Immature natural killer cell (primary cell): ENCODE results near the gene CA14. TPM values are rescaled to one million over a fixed set of nuclear protein-coding genes. Genes with fewer than 3 reads are reported as not detected.

Source experiments
- DNase-seq, 3 donors: peaks; one replicate each; pipeline ENCODE4 v3.0.0; 2022; ENCODE audit warnings: mixed read lengths in 1 of 3
- H3K27ac Mint-ChIP-seq, 6 donors: one replicate each; pipeline ENCODE4 v1.8.0; 2020; ENCODE audit warnings: mixed read lengths in 6 of 6, mild to moderate bottlenecking in 5 of 6, inconsistent platforms in 4 of 6, moderate library complexity in 3 of 6
- H3K27me3 Mint-ChIP-seq, 3 donors: one replicate each; pipeline ENCODE4 v1.8.0; 2020 to 2021; ENCODE audit warnings: low read depth in 3 of 3, mild to moderate bottlenecking in 3 of 3, mixed read lengths in 3 of 3, moderate library complexity in 3 of 3, inconsistent platforms in 1 of 3
- H3K36me3 Mint-ChIP-seq, 3 donors: one replicate each; pipeline ENCODE4 v1.8.0; 2020; ENCODE audit warnings: mixed read lengths in 3 of 3, inconsistent platforms in 2 of 3, mild to moderate bottlenecking in 2 of 3
- H3K4me1 Mint-ChIP-seq, 2 donors: one replicate each; pipeline ENCODE4 v1.8.0; 2020; ENCODE audit warnings: inconsistent platforms in 2 of 2, mild to moderate bottlenecking in 2 of 2, mixed read lengths in 2 of 2, moderate library complexity in 1 of 2
- H3K4me3 Mint-ChIP-seq, 5 donors: one replicate each; pipeline ENCODE4 v1.8.0; 2020; ENCODE audit warnings: mild to moderate bottlenecking in 5 of 5, mixed read lengths in 5 of 5, inconsistent platforms in 3 of 5, moderate library complexity in 3 of 5
- H3K9me3 Mint-ChIP-seq, 6 donors: one replicate each; pipeline ENCODE4 v1.8.0; 2020; ENCODE audit warnings: mild to moderate bottlenecking in 6 of 6, mixed read lengths in 6 of 6, inconsistent platforms in 4 of 6, moderate library complexity in 3 of 6
- polyA plus RNA-seq, 3 donors: library from polyadenylated mRNA; unstranded; fragments of 300-500 nt; fragmentation: Illumina TruSeq; gene quantifications; one replicate each; pipeline ENCODE4 v1.2.3, GENCODE V29; 2021

CA14 gene
- polyA plus RNA-seq, 3 donors from 2014 or later, result 0.27 to 0.70 TPM; not detected in 1

- Mint-ChIP-seq H3K4me3 (no peak overlapping the region), H3K4me1 (peaks cover 11 to 14% of the 10 kb centered on the region in 2 donors), H3K27me3 (peaks cover 11 to 17% (median 12%) of the 10 kb centered on the region in 3 donors), H3K9me3 (no peaks in the 10 kb centered on the region), H3K27ac (no peak overlapping the region), H3K36me3 (peaks cover 0 to 10% (median 10%) of the 10 kb centered on the region in 3 donors)
- no peak for DNase-seq
These were observed 15.7 kb downstream of the CA14 start for GRCh38 chr1:150273311-150273710.

GRCh38 chr1:150280138-150280707, 22.6 kb downstream of the CA14 start:
- H3K27ac Mint-ChIP-seq, result peak overlapping the region in 1 of 6 donors; percentile 33

GRCh38 chr1:150281221-150281757, 23.7 kb downstream of the CA14 start:
- H3K9me3 Mint-ChIP-seq, result no peaks in the 10 kb centered on the region
- H3K27me3 Mint-ChIP-seq, result peaks cover 6 to 22% (median 9%) of the 10 kb centered on the region in 3 donors
- DNase-seq, result peak; percentile 46 to 61 (median 53)
- H3K4me3 Mint-ChIP-seq, result peak overlapping the region; percentile 83 to 94 (median 88)
- peaks cover 28 to 34% of the 10 kb centered on the region in 2 donors for H3K4me1 Mint-ChIP-seq
- H3K27ac Mint-ChIP-seq, result peak overlapping the region; percentile 48 to 93 (median 79)
- peaks cover 0 to 2% (median 2%) of the 10 kb centered on the region in 3 donors for H3K36me3 Mint-ChIP-seq

More at GRCh38 chr1:150280138-150280707, 22.6 kb downstream of the CA14 start:
- H3K27me3 Mint-ChIP-seq, result peaks cover 6 to 23% (median 9%) of the 10 kb centered on the region in 3 donors
- no peak for DNase-seq
- H3K4me1 Mint-ChIP-seq, result peaks cover 28 to 34% of the 10 kb centered on the region in 2 donors
- H3K4me3 Mint-ChIP-seq, result peak overlapping the region; percentile 10 to 94 (median 55)
- H3K9me3 Mint-ChIP-seq, result no peaks in the 10 kb centered on the region
- H3K36me3 Mint-ChIP-seq, result peaks cover 0 to 6% (median 4%) of the 10 kb centered on the region in 3 donors

GRCh38 chr1:150281758-150282557, 24.4 kb downstream of the CA14 start, which contains the start of gene CIART:
Gene CIART, plus strand, starts transcription at chr1:150282554. Its CDS starts 714 bp downstream, at chr1:150283268.
- no peaks in the 10 kb centered on the region for H3K9me3 Mint-ChIP-seq
- H3K4me3 Mint-ChIP-seq, result peak within 1 kb of the TSS; percentile 83 to 94 (median 88)
- peak within 1 kb of the TSS; percentile 48 to 93 (median 79) for H3K27ac Mint-ChIP-seq
- DNase-seq, result peak; percentile 74 to 75 (median 75)
- peaks cover 6 to 22% (median 11%) of the 10 kb centered on the region in 3 donors for H3K27me3 Mint-ChIP-seq
- H3K4me1 Mint-ChIP-seq, result peaks cover 28 to 34% of the 10 kb centered on the region in 2 donors
- H3K36me3 Mint-ChIP-seq, result no peaks in the 10 kb centered on the region

- peaks cover 6 to 22% (median 11%) of the 10 kb centered on the region in 3 donors for H3K27me3 Mint-ChIP-seq
- H3K9me3 Mint-ChIP-seq, result no peaks in the 10 kb centered on the region
- no peak for DNase-seq
- H3K36me3 Mint-ChIP-seq, result no peaks in the 10 kb centered on the region
- peak overlapping the region; percentile 83 to 94 (median 88) for H3K4me3 Mint-ChIP-seq
- H3K4me1 Mint-ChIP-seq, result peaks cover 28 to 34% of the 10 kb centered on the region in 2 donors
- peak overlapping the region in 5 of 6 donors; percentile 36 to 79 (median 70) for H3K27ac Mint-ChIP-seq
These were observed 25.0 kb downstream of the CA14 start for GRCh38 chr1:150282558-150282958.

- H3K36me3 Mint-ChIP-seq, result no peaks in the 10 kb centered on the region
- peak overlapping the region in 1 of 6 donors; percentile 2 for H3K27ac Mint-ChIP-seq
- H3K4me1 Mint-ChIP-seq, result peaks cover 28 to 34% of the 10 kb centered on the region in 2 donors
- peak overlapping the region in 4 of 5 donors; percentile 4 to 94 (median 20) for H3K4me3 Mint-ChIP-seq
- H3K27me3 Mint-ChIP-seq, result peaks cover 6 to 29% (median 11%) of the 10 kb centered on the region in 3 donors
- DNase-seq, result no peak
- H3K9me3 Mint-ChIP-seq, result no peaks in the 10 kb centered on the region
These were observed 25.7 kb downstream of the CA14 start for GRCh38 chr1:150283260-150283659.

GRCh38 chr1:150288382-150288781, 30.8 kb downstream of the CA14 start:
- peaks cover 3 to 20% (median 13%) of the 10 kb centered on the region in 3 donors for H3K27me3 Mint-ChIP-seq
- no peaks in the 10 kb centered on the region for H3K9me3 Mint-ChIP-seq
- no peaks in the 10 kb centered on the region for H3K36me3 Mint-ChIP-seq
- DNase-seq, result no peak
- H3K4me1 Mint-ChIP-seq, result peaks cover 7% of the 10 kb centered on the region in 2 donors
- no peak overlapping the region for H3K27ac Mint-ChIP-seq
- no peak overlapping the region for H3K4me3 Mint-ChIP-seq

- peaks cover 11% of the 10 kb centered on the region in 2 donors for H3K4me1 Mint-ChIP-seq
These were observed 31.2 kb downstream of the CA14 start for GRCh38 chr1:150288822-150289221.

GRCh38 chr1:150293433-150294253, 36.1 kb downstream of the CA14 start, which contains the start of gene MRPS21:
Gene MRPS21, plus strand, starts transcription at chr1:150293861. Its CDS starts 506 bp downstream, at chr1:150294367.
- peak within 1 kb of the TSS; percentile 96 to 99 (median 98) for H3K27ac Mint-ChIP-seq
- DNase-seq, result peak; percentile 89 to 90 (median 90)
- H3K4me1 Mint-ChIP-seq, result peaks cover 17 to 34% of the 10 kb centered on the region in 2 donors
- H3K27me3 Mint-ChIP-seq, result peaks cover 2 to 16% (median 6%) of the 10 kb centered on the region in 3 donors
- H3K4me3 Mint-ChIP-seq, result peak within 1 kb of the TSS; percentile 93 to 98 (median 96)
- peaks cover 4 to 7% (median 5%) of the 10 kb centered on the region in 3 donors for H3K36me3 Mint-ChIP-seq
- H3K9me3 Mint-ChIP-seq, result no peaks in the 10 kb centered on the region

More at GRCh38 chr1:150288822-150289221, 31.2 kb downstream of the CA14 start:
- no peak overlapping the region for H3K4me3 Mint-ChIP-seq
- no peak overlapping the region for H3K27ac Mint-ChIP-seq
- no peak for DNase-seq
- no peaks in the 10 kb centered on the region for H3K9me3 Mint-ChIP-seq
- H3K27me3 Mint-ChIP-seq, result peaks cover 2 to 20% (median 17%) of the 10 kb centered on the region in 3 donors
- no peaks in the 10 kb centered on the region for H3K36me3 Mint-ChIP-seq

- peak overlapping the region in 2 of 6 donors; percentile 18 to 21 for H3K27ac Mint-ChIP-seq
- peaks cover 0 to 11% (median 4%) of the 10 kb centered on the region in 3 donors for H3K27me3 Mint-ChIP-seq
- no peak for DNase-seq
- peaks cover 17 to 34% of the 10 kb centered on the region in 2 donors for H3K4me1 Mint-ChIP-seq
- H3K9me3 Mint-ChIP-seq, result no peaks in the 10 kb centered on the region
- peak overlapping the region in 3 of 5 donors; percentile 0 to 55 (median 5) for H3K4me3 Mint-ChIP-seq
- peaks cover 4 to 7% (median 5%) of the 10 kb centered on the region in 3 donors for H3K36me3 Mint-ChIP-seq
These were observed 37.9 kb downstream of the CA14 start for GRCh38 chr1:150295476-150295875.

- no peak overlapping the region for H3K27ac Mint-ChIP-seq
- H3K4me3 Mint-ChIP-seq, result no peak overlapping the region
- DNase-seq, result no peak
- H3K4me1 Mint-ChIP-seq, result peaks cover 0 to 15% of the 10 kb centered on the region in 2 donors
- no peaks in the 10 kb centered on the region for H3K9me3 Mint-ChIP-seq
- peaks cover 0 to 4% (median 0%) of the 10 kb centered on the region in 3 donors for H3K27me3 Mint-ChIP-seq
- H3K36me3 Mint-ChIP-seq, result peaks cover 14 to 23% (median 18%) of the 10 kb centered on the region in 3 donors
These were observed 42.1 kb downstream of the CA14 start for GRCh38 chr1:150299716-150300115.

GRCh38 chr1:150302338-150302737, 44.8 kb downstream of the CA14 start:
- no peak overlapping the region for H3K27ac Mint-ChIP-seq
- peaks cover 8 to 18% (median 14%) of the 10 kb centered on the region in 3 donors for H3K36me3 Mint-ChIP-seq
- no peak for DNase-seq
- H3K4me1 Mint-ChIP-seq, result no peaks in the 10 kb centered on the region
- H3K4me3 Mint-ChIP-seq, result no peak overlapping the region
- H3K27me3 Mint-ChIP-seq, result no peaks in the 10 kb centered on the region
- H3K9me3 Mint-ChIP-seq, result no peaks in the 10 kb centered on the region

GRCh38 chr1:150302902-150303301, 45.3 kb downstream of the CA14 start:
- Mint-ChIP-seq H3K36me3 (peaks cover 10 to 19% (median 15%) of the 10 kb centered on the region in 3 donors), H3K9me3 (no peaks in the 10 kb centered on the region), H3K4me3 (no peak overlapping the region), H3K27me3 (no peaks in the 10 kb centered on the region), H3K27ac (peak overlapping the region in 1 of 6 donors; percentile 9), H3K4me1 (no peaks in the 10 kb centered on the region)
- no peak for DNase-seq
